K562 (cell line): ENCODE results near the gene CTRB2.

Experiments
- CBX5 ChIP-seq: IDR thresholded peaks from 2 replicates; pipeline ENCODE4 v1.6.1; 2014; ENCODE audit warnings: low read depth, borderline replicate concordance
- TCF7L2 ChIP-seq: fragments of 150-350 bp; IDR thresholded peaks from 2 replicates; pipeline ENCODE4 v1.6.1; 2016; ENCODE audit warnings: low read depth, mild to moderate bottlenecking, low read length, moderate library complexity
- TF ChIP-seq, protein P1 (sequence below): sonication (generic); formaldehyde crosslinking; IDR thresholded peaks from 2 replicates; pipeline ENCODE4 v1.8.1; 2023; ENCODE audit warnings: mild to moderate bottlenecking, missing genetic modification reagents

- TF ChIP-seq, protein P1, sequence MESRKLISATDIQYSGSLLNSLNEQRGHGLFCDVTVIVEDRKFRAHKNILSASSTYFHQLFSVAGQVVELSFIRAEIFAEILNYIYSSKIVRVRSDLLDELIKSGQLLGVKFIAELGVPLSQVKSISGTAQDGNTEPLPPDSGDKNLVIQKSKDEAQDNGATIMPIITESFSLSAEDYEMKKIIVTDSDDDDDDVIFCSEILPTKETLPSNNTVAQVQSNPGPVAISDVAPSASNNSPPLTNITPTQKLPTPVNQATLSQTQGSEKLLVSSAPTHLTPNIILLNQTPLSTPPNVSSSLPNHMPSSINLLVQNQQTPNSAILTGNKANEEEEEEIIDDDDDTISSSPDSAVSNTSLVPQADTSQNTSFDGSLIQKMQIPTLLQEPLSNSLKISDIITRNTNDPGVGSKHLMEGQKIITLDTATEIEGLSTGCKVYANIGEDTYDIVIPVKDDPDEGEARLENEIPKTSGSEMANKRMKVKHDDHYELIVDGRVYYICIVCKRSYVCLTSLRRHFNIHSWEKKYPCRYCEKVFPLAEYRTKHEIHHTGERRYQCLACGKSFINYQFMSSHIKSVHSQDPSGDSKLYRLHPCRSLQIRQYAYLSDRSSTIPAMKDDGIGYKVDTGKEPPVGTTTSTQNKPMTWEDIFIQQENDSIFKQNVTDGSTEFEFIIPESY = no peak
- TF ChIP-seq TCF7L2 (no peak), CBX5 (no peak)
These were observed 4.8 kb downstream of the CTRB2 start for GRCh38 chr16:75202069-75202590.
